Neural progenitor cell (in vitro differentiated cells): ENCODE results near the gene SPOP.

Experiments
- CTCF ChIP-seq: fragments of 200-600 bp; sonication (generic); IDR thresholded peaks from 2 replicates; pipeline ENCODE4 v1.5.1; 2017; ENCODE audit warnings: antibody characterized with exemption, mild to moderate bottlenecking
- EZH2phosphoT487 ChIP-seq: fragments of 200-600 bp; sonication (generic); IDR thresholded peaks from 2 replicates; pipeline ENCODE4 v1.6.1; 2017; ENCODE audit warnings: antibody characterized with exemption

GRCh38 chr17:49640556-49640955 lies 37.3 kb downstream of the SPOP start:
- no peak for TF ChIP-seq CTCF
- TF ChIP-seq EZH2phosphoT487, result no peak
